Endothelial cell of coronary artery (primary cell): Measurements from ENCODE around the gene DDX20. TPM values are rescaled to one million over a fixed set of nuclear protein-coding genes. Genes with fewer than 3 reads are reported as not detected.

Experiments used
- total RNA-seq: library from RNA; depleted of rRNA; stranded (reverse); fragments of >200 nt; gene quantifications from 2 replicates; pipeline ENCODE4 v1.2.3, GENCODE V29; 2014

The DDX20 gene
- 20.3 and 26.4 TPM in 2 replicates for total RNA-seq

GRCh38 chr1:111755331-111756123 is at the start of gene DDX20:
Gene DDX20, plus strand, starts transcription at chr1:111755901. Its CDS starts 24 bp downstream, at chr1:111755925.

GRCh38 chr1:111739194-111739924 is 16.3 kb upstream of the DDX20 start, which contains the start of gene INKA2:
Gene INKA2, minus strand, starts transcription at chr1:111739395. Its CDS starts 153 bp downstream, at chr1:111739242.

Other genes with a start within 250 kb of the DDX20 start
- gene RAP1A, start 136.1 kb upstream of the DDX20 start, total RNA-seq = 15.8 and 23.1 TPM in 2 replicates
- 6.3 and 9.3 TPM in 2 replicates for gene INKA2, start 16.5 kb upstream of the DDX20 start, total RNA-seq
- under 0.01 TPM in 1 of 2 replicates, not detected in the other for gene KCND3, start 233.8 kb downstream of the DDX20 start, total RNA-seq